H54 (cell line): ENCODE data around the gene MUC7.
A peak's percentile ranks its signal among the peaks of the same experiment; 100 is the strongest.

Experiments
- DNase-seq: peaks from one replicate; pipeline ENCODE4 v3.0.0; 2011; ENCODE audit warnings: low spot score, mixed read lengths; ENCODE audit not compliant: insufficient read length
- FAIRE-seq: peaks from 3 replicates; lab custom pipeline; 2011; peaks lifted over from hg19 to GRCh38; lab: Jason Lieb, UNC
- POLR2A ChIP-seq: IDR thresholded peaks from 2 replicates; pipeline ENCODE4 v1.6.1; 2011; ENCODE audit warnings: low read depth, mild to moderate bottlenecking, low read length

MUC7 gene

DNA sequence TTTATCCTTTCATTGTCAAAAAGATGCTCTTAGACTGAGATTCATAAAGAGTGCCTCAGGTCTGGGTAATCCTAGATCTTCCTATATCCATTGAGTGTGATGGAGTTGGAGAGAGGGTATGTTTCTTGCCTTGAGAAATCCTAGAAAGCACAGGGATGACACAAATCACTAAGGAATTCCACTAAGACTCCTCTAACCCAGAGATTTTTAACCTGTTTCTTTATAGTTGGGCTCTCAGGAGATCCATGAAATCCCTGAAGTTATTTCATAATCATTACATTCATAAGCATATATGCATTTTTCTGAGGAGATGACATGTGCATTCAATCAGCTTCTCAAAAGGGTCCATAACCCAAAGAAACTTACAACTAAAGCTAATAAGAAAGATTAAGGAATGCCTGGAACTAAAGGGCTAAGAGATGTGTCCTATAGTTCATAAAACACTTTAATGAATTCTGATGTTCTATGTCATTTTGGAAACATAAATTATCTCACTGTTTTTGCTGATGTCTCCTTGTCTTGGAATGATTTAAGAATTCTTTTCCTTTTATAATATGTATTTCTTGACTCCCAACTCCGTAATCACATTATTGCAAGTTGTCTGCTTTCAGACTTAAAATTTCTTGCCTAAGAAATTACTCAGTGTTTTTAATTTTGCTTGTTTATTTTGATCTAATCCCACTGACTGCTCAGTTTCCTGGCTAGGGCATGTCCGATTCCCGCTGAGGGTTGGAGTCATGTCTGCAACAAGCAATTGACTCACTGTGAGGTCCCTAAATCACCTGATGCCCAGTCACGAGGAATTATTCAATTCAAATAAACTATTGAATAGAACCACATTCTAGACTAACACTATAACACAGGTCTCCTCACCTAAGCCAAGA is 43.6 kb downstream of the MUC7 start:
- FAIRE-seq (no peak), DNase-seq (no peak)
- TF ChIP-seq POLR2A = no peak

- FAIRE-seq (no peak), DNase-seq (no peak)
- TF ChIP-seq POLR2A = no peak
These were observed 46.3 kb downstream of the MUC7 start, which contains the start of gene AMTN for GRCh38 chr4:70518269-70518668. AMTN (plus strand) TSS chr4:70518569; CDS start chr4:70518778, 209 bp downstream.

- peak; percentile 73 for FAIRE-seq
- DNase-seq = no peak
- no peak for TF ChIP-seq POLR2A
These were observed 46.7 kb downstream of the MUC7 start for GRCh38 chr4:70518716-70519115.

DNA sequence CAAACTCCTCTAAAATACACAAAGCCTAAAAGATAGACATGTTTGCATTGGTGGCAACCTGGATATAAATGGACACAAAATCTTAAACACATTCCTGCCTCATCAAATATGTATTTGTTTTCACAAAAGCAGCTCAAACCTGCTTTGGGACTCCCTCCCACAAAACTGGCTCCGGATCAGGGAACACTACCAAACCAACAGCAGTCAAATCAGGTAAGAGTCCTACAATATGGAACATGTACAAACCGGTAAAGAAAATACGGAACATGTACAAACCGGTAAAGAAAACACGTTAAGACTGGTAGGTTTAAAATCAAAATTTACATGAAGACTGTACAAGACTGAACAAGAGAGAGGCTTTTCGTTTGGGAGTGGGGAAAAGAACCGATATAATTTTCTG is 50.6 kb downstream of the MUC7 start:
- TF ChIP-seq POLR2A = no peak
- FAIRE-seq (no peak), DNase-seq (no peak)

- FAIRE-seq (no peak), DNase-seq (no peak)
- TF ChIP-seq POLR2A = no peak
These were observed 59.0 kb downstream of the MUC7 start for GRCh38 chr4:70530997-70531396.

DNA sequence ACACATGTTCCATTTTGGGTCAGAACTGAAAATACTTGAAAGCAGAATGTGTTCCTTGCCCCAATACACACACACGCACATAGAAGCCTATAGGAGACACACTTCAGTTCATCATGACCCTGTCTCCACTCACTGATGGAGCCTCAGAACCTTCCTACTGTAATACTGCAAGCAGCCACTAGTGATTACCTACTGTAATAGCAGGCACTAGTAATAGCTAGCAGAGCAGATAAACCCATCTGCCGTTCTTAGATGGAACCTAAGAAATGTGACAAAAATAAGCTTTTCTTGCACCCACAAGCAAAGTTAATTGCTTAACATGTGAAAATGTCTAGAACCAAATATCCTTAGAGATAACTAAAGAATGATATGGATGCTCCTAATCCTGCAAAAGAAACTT is 60.0 kb downstream of the MUC7 start:
- DNase-seq (no peak), FAIRE-seq (no peak)
- TF ChIP-seq POLR2A = no peak
